ENCODE measurements around the gene PFDN6. TPM values are rescaled to one million over a fixed set of nuclear protein-coding genes. Genes with fewer than 3 reads are reported as not detected.
A peak's percentile ranks its signal among the peaks of the same experiment; 100 is the strongest.

Gene PFDN6
- total and polyA plus RNA-seq, 9 of the 15 experiments (the other 6 are each of a cell fraction or from before 2014, with no cell fraction given) = 6.8 to 475 (median 216) TPM

DNA sequence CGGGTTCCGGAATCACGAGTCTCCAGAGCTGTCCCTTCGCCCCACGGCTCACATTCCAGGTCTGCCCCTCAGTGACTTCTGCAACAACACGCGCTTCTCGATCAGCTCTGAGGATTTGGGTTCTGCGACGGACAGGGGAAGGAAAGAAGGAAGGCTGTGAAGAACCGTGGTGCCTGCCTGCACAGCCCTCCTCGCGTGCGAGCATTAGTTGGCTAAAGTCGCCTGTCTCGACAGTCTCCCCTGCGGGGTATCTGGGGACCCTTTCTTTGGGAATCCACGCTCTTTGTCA, 40.8 kb upstream of the PFDN6 start (continued):
- no peak for TF ChIP-seq CGGBP1 (CRISPR knock-in tag; IDR thresholded peaks at IDR 0.05)
- no peak; a peak in 2 of 3 replicates for TF ChIP-seq CBX3 (IDR thresholded peaks at IDR 0.05; ENCODE audit: borderline replicate concordance in 1 of 2, low read length in 2 of 2)
- TF ChIP-seq ZBTB12 (CRISPR knock-in tag; IDR thresholded peaks at IDR 0.05) = no peak
- no peak for TF ChIP-seq CEBPB (tag; IDR thresholded peaks at IDR 0.05)
- TF ChIP-seq ZNF561 (CRISPR knock-in tag; conservative IDR thresholded peaks at IDR 0.05) = no peak
- no peak for TF ChIP-seq ZNF174 (CRISPR knock-in tag; IDR thresholded peaks at IDR 0.05)
- no peak for TF ChIP-seq JUN (IDR thresholded peaks at IDR 0.05; ENCODE audit: borderline replicate concordance, low read depth, low read length)
- TF ChIP-seq JUN (CRISPR knock-in tag; IDR thresholded peaks at IDR 0.05; ENCODE audit: borderline replicate concordance) = no peak
- TF ChIP-seq XRCC4 (IDR thresholded peaks at IDR 0.05; ENCODE audit: extremely low read depth, insufficient read depth, insufficient read length) = no peak
- TF ChIP-seq, protein P1, sequence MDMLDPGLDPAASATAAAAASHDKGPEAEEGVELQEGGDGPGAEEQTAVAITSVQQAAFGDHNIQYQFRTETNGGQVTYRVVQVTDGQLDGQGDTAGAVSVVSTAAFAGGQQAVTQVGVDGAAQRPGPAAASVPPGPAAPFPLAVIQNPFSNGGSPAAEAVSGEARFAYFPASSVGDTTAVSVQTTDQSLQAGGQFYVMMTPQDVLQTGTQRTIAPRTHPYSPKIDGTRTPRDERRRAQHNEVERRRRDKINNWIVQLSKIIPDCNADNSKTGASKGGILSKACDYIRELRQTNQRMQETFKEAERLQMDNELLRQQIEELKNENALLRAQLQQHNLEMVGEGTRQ (CRISPR knock-in tag; IDR thresholded peaks at IDR 0.05) = no peak
- TF ChIP-seq ZNF282 (CRISPR knock-in tag; IDR thresholded peaks at IDR 0.05) = no peak
- TF ChIP-seq CBX5 (IDR thresholded peaks at IDR 0.05; ENCODE audit: borderline replicate concordance, low read depth) = no peak
- TF ChIP-seq HDGF (IDR thresholded peaks at IDR 0.05) = peak; percentile 16; the same call in 1 of the 2 replicates
- no peak for TF ChIP-seq REST (IDR thresholded peaks at IDR 0.05; ENCODE audit: borderline replicate concordance)
- no peak for TF ChIP-seq REST (CRISPR knock-in tag; IDR thresholded peaks at IDR 0.05; ENCODE audit: low read depth)
- no peak for TF ChIP-seq ESRRA (IDR thresholded peaks at IDR 0.05; ENCODE audit: borderline replicate concordance, low read depth)
- no peak for TF ChIP-seq SRSF9 (IDR thresholded peaks at IDR 0.05; ENCODE audit: borderline replicate concordance, low read depth, low read length)
- no peak for TF ChIP-seq CHD2 (IDR thresholded peaks at IDR 0.05; ENCODE audit: low read depth, low read length)
- TF ChIP-seq ZNF695 (CRISPR knock-in tag; IDR thresholded peaks at IDR 0.05) = no peak

Measured in K562 (cell line).